CD1c-positive myeloid dendritic cell (primary cell): Measurements from ENCODE around the gene LRBA.
A peak's percentile ranks its signal among the peaks of the same experiment; 100 is the strongest.
"Not testable (repeated sequence)": the region's sequence is repeated elsewhere in the genome, so short reads cannot be mapped to it uniquely, and the experiment has no call there.

ENCODE experiments used
- DNase-seq: peaks from one replicate; pipeline ENCODE4 v3.0.0-alpha.2; 2016; ENCODE audit errors: extremely low spot score

The LRBA gene

GRCh38 chr4:150943818-150944217 lies 71.3 kb downstream of the LRBA start:
- DNase-seq, result peak; percentile 42

DNA sequence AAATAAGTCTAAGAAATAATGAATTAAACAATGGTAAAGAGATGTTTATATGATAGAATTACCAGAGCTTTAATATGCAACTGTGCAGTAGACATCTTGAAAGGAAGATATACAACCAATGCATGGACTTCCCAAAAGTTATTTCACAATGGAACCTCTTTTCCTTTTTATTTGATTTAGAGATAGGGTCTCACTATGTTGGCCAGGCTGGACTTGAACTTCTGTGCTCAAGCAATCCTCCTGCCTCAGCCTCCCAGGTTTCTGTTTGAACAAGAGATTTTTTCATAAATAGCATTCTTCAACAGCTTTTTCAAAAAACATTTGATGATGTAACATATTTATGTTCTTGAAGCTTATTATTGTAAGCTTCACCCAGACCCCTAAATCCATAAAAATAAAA lies 72.0 kb downstream of the LRBA start:
- DNase-seq, result no peak

- no peak for DNase-seq
These were observed 72.5 kb downstream of the LRBA start for GRCh38 chr4:150942539-150942938.

- DNase-seq, result no peak
These were observed 75.0 kb downstream of the LRBA start for GRCh38 chr4:150940123-150940522.

- no peak for DNase-seq
These were observed 75.6 kb downstream of the LRBA start for GRCh38 chr4:150939530-150939929.

- no peak for DNase-seq
These were observed 76.1 kb downstream of the LRBA start for GRCh38 chr4:150938873-150939499.

GRCh38 chr4:150938417-150938816 lies 76.7 kb downstream of the LRBA start:
- no peak for DNase-seq

DNA sequence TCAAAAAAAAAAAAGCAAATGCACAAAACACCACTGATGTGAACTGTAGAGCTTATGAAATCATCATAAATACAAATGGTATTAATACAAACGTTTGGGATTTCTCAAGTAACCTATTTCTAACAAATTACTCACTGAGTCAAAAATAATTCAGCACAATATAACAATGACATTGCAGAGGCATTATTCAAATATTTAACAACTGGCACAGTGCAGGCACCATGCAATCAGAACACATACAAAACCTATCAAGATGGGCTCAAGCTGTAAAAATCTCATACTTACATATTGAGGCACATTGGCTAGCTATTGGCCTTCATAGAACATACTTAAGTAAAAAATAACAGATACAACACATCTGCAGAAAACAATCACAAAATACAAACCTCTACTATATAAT lies 81.1 kb downstream of the LRBA start:
- no peak for DNase-seq

- no peak for DNase-seq
These were observed 83.3 kb downstream of the LRBA start for GRCh38 chr4:150931796-150932195.

DNA sequence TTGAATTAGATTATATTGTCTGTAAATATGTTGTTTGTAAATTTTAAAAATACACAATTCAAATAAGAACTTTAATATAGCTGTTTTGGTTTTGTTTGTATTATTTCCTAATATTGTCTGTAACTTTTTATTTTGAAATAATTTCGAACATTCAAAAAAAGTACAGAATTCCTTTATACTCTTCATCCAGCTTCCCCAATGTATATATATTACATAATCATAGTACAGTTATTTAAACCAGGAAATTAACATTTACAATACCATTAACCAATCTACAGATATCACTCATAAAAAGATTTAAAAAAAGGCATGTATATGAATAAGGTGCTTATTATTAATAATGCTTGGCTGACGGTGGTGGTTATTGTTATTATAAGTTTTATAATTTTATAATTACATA lies 84.1 kb downstream of the LRBA start:
- DNase-seq, result no peak

- DNase-seq, result no peak
These were observed 91.1 kb downstream of the LRBA start for GRCh38 chr4:150923945-150924344.

DNA sequence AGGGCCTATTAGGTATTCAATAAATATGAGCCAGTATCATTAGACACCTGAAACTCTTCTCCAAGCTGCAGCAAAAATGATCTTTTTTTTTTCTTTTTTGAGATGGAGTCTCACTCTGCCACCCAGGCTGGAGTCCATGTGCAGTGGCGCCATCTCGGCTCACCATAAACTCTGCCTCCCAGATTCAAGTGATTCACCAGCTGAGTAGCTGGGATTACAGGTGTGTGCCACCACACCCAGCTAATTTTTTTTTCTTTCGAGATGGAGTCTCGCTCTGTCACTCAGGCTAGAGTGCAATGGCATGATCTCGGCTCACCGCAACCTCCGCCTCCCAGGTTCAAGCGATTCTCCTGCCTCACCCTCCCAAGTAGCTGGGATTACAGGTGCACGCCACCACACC lies 93.6 kb downstream of the LRBA start:
- not testable (repeated sequence) for DNase-seq

DNA sequence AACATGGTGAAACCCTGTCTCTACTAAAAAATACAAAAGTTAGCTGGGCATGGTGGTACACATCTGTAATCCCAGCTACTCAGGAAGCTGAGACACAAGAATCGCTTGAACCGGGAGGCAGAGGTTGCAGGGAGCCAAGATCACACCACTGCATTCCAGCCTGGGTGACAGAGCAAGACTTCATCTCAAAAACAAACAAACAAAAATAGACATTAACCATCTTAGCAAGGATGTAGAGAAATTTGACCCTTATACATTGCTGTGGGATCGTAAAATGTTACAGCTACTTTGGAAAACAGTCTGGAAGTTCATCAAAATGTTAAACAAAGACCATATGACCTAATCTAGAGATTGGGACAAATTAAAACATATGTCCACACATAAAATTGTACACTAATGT lies 96.5 kb downstream of the LRBA start:
- DNase-seq, result not testable (repeated sequence)

DNA sequence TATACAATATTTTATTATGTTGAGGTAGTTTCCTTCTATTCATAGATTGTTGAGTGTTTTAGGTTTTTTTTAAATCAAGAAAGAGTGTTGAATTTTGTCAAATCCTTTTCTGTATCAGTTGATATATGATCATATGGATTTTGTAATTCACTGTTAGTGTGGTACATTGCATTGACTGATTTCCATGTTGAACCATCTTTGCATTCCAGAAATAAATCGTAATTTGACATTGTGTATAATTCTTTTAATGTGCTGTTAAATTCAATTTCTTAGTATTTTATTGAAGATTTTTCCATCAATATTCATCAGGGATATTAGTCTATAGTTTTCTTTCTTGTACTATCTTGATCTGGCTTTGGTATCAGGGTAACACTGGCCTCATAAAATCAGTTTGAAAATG lies 103.8 kb downstream of the LRBA start:
- no peak for DNase-seq

DNA sequence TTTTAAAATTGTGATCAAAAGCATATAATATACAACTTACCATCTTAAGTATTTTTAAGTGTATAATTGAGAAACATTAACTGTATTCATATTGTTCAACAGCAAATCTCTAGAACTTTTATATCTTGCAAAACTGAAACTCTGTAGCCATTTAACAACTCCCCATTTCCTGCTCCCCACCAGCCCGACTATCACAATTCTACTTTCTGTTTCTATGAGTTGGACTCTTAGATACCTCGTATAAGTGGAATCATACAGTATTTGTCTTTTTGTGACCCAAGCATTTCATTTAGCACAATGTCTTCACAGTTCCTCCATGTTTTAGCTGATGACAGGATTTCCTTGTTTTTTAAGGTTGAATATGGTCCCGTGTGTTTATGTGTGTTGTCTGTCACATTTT lies 106.0 kb downstream of the LRBA start:
- no peak for DNase-seq

GRCh38 chr4:150906987-150907633 lies 108.0 kb downstream of the LRBA start:
- DNase-seq, result no peak

- no peak for DNase-seq
These were observed 110.4 kb downstream of the LRBA start for GRCh38 chr4:150904671-150905070.

DNA sequence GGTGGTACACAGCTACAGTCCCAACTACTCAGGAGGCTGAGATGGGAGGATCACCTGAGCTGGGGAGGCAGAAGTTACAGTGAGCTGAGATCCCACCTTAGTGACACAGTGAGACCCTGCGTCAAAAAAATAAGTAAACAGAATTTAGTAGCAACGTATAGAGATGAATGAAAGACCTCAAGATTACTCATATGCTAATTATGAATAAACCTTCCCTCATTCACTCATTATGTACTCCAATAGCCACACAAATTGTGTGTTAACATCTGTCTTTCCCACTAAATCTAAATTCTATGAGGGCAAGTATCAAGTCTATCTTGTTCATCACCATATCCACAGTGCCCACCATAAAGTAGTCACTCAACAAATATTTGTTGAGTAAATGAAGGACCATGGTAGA lies 111.5 kb downstream of the LRBA start:
- no peak for DNase-seq

DNA sequence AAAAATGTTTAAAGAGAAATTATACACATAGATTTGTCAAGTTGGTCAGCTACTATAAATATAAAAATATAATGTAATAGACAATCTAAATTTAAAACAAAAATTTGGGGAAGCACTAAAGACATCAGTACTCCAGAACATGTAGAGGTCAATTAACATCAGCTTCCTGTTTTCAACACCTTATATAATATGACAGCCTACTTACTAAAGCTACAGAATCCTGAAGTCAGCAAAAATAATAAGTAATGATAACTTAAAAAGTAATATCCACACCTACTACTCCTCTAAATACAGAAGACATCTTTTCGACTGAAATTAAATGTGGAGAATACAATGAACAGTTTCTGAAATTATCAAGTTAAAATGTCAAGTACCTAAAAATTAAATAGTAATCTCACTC lies 118.6 kb downstream of the LRBA start:
- DNase-seq, result peak; percentile 3

DNA sequence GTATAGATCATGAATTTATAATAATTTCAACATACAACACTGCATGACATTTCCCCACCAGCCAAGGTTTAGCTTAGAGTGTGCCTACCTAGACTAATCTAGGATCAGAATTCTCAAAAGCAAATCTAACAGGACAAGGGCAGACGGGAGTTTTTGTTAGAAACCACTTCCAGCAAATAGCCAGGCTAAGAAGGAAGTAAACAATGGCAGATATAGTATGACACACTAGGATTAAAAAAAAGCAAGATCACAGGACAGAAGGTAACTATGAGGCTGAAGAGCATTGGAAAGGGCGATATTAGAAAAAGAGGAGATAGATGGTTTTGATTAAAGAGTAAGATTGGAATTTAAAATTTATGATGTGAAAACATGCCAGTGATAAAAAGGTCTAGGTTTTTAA lies 124.8 kb downstream of the LRBA start:
- no peak for DNase-seq

- DNase-seq, result no peak
These were observed 125.8 kb downstream of the LRBA start for GRCh38 chr4:150889306-150889705.

GRCh38 chr4:150888625-150889024 lies 126.5 kb downstream of the LRBA start:
- DNase-seq, result no peak

- DNase-seq, result no peak
These were observed 126.9 kb downstream of the LRBA start for GRCh38 chr4:150888217-150888616.

DNA sequence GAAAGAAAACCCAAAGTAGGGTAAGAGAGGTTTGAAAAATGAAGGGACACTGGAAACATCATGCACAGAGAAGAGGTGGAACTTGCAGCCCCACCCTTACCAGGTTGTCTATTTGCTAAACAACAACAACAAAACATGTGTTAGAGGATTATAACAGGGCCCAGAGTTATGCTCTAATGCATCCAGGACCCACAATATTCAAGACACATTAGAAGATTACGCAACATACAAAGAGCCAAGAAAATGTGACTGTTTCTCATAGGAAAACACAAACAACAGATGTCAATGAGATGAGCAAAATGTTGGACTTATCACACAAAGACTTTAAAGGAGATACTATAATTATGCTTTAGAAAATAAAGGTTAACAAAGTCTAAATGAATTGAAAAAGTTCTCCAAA lies 128.5 kb downstream of the LRBA start:
- no peak for DNase-seq
